GM18502 (cell line): Measurements from ENCODE around the gene CACNA1C.

Source experiments
- ATAC-seq: cut with Tn5 transposase; IDR thresholded peaks from one replicate; pipeline ENCODE4 v1.9.1; 2021; ENCODE audit warnings: mild to moderate bottlenecking; ENCODE audit not compliant: unreplicated experiment, poor library complexity

The CACNA1C gene

DNA sequence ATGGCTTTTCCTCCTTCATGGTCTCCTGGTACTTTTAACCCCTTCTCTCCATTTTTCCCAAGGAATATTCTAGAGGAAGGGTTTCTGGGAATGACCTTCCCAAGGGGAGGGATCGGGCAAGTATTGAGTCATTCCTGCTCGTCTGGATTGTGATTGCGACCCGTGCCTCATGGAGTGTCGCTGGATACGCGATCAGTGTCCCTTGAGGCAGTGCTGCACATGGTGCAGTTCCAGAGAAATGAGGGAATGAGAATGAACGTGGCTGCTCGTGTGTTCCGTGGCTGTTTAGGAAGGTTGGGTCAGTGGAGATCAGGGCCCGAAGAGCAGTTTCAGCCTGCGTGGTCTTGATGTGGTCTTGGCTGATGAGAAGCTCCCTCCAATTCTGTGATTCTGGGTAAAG lies 234.4 kb downstream of the CACNA1C start:
- no peak for ATAC-seq

DNA sequence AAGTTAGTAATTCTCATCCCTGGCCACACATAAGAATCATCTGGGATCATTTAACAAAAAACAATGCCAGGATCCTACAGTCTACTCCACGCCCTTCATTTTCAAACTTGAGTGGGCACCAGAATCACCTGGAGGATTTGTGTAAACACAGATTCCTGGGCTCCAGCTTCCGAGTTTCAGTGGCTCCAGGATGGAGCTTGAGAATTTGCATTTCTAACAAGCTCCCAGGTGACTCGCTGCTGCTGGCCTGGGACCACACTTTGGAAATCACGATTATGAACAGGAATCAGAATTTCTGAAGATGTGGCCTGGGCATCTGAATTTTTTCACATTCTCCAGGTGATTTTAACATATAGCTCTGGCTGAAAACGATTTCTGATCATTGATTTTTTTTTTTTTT lies 234.8 kb downstream of the CACNA1C start:
- ATAC-seq = no peak

- ATAC-seq = no peak
These were observed 235.2 kb downstream of the CACNA1C start for GRCh38 chr12:2288001-2288400.

DNA sequence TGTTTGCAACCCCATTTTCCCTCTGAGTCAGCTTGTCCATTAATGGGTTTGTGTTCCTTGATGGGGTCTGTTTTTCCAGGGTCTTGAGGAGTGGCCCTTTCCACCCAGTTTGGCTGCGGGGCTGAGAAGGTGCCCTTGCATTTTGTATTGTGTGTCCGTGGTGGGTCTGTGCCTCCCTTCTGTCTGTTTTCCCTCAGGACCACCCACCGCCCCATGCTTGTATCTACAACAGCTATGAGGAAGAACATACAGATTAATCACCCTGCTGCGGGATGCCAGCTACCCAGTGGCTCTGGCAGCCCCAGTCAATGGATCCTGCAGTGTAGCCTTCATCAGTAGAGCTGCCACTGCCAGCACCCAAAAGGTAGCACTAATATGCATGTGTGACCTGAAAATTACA lies 235.7 kb downstream of the CACNA1C start:
- ATAC-seq = no peak

DNA sequence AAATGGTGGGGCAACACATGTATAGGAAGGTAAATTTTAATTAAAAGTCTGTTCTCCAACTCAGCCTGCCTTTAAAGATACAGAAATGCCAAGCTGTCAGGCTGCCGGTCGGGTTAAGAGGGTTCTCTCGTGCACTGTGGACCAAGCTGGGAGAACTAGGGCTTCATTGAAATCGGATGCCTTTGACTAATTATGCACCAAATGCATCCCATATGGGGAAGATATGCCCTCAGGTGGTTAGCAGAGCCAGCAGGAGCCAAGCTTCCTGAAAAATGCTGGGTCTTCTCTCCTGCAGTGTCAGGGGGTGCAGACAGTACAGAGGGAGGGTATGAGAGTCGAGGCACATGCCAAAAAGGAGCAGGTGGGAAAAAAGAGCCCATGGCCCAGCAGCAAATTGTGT lies 236.1 kb downstream of the CACNA1C start:
- ATAC-seq = no peak

DNA sequence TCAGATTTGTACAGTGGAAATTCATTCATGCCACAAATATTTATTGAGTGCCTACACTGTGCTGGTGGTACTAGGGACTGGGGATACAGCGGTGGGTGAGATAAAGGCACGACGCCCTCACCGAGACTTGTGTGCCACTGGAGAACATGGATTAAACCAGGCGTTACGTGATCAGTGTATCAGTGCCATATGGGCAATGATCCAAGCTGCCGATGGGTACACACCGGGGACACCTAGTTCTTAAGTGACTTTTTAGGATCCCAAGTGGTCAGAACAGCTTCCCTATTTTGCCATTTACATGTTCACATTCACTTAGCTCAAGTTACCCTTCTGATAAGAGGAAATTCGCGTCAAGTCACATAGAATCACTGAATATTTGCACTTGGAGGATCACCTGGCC lies 236.7 kb downstream of the CACNA1C start:
- ATAC-seq = no peak

DNA sequence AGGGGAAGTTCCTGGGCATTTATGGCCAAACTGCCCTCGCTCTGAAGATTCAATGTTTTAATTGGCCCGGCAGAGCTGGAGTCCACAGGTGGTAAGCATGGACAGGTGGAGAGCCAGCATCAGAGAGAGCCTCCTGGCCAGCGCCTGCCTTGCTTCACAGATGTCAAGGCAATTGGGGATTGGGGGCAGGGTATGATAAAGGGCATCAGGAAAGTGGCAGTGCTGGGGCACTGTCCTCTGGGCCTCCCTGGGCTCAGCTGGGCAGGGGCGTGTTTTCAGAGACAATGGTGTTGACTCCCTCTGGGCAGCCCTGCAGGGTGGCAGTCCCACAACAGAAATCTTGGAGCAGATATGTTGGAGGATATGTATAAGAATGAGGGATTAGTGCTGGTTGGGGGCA lies 237.3 kb downstream of the CACNA1C start:
- ATAC-seq = no peak

- no peak for ATAC-seq
These were observed 237.8 kb downstream of the CACNA1C start for GRCh38 chr12:2290516-2291065.

GRCh38 chr12:2291182-2291832 lies 238.5 kb downstream of the CACNA1C start:
- ATAC-seq = no peak

DNA sequence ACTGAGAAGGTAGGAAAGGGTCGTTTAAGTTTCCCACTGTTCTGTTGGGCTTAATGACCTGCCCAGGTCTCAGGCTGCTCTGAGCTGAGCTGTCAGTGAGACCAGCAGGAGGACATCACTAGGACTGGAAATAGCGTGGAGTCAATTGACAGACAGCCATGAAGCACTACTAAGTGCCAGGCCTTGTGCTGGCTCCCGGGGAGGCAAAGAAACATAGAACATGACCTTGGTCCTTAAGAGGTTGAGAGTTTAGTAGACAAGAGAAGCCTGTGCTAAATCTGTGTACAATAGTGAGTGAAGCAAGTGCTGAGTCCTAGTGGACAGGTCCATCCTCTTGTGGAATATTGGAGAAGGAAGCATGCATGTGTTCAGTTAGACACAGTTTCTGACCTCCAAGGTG lies 239.2 kb downstream of the CACNA1C start:
- ATAC-seq = no peak

DNA sequence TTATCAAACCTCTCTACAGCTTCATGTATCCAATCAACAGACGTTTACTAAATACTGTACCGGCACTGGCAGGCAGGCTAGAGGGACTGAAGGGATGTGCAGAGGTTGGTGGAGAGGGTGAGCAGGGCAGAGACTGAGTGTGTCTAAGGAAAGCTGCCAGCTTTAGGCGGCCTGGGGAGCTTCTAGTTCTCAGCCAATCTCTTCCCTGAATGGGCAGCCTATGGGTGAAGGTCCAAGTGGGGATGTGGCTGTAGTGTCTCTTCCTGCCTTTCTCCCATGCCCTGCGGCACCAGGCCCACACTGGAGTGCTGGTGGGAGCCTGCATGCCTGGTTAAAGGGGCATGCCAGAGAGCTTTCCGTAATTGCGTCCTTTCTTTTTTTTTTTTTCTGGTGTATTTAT lies 239.8 kb downstream of the CACNA1C start:
- no peak for ATAC-seq

GRCh38 chr12:2294651-2295475 lies 242.1 kb downstream of the CACNA1C start:
- no peak for ATAC-seq

GRCh38 chr12:2295941-2296461 lies 243.2 kb downstream of the CACNA1C start:
- ATAC-seq = no peak

DNA sequence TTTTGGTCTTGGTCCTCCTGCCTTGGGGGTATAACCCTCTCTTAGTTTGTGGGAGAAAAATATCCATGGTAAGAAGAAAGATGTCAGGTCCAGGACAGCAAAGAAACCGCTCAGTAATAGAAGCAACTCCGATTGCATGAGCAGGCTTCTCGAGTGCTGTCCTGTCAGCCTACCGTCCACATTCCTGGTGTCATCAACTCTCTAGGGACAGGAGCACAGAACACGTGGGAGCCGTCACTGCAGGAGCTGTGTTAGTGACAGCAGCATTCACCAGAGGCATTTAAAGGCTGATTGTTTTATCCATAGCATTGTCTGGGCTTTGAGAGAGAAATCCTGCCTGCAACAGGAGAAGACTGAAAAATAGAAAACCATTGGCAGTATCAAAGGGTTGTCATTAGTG lies 244.2 kb downstream of the CACNA1C start:
- ATAC-seq = no peak

- peak; percentile 55 for ATAC-seq
These were observed 244.9 kb downstream of the CACNA1C start for GRCh38 chr12:2297658-2298057.

DNA sequence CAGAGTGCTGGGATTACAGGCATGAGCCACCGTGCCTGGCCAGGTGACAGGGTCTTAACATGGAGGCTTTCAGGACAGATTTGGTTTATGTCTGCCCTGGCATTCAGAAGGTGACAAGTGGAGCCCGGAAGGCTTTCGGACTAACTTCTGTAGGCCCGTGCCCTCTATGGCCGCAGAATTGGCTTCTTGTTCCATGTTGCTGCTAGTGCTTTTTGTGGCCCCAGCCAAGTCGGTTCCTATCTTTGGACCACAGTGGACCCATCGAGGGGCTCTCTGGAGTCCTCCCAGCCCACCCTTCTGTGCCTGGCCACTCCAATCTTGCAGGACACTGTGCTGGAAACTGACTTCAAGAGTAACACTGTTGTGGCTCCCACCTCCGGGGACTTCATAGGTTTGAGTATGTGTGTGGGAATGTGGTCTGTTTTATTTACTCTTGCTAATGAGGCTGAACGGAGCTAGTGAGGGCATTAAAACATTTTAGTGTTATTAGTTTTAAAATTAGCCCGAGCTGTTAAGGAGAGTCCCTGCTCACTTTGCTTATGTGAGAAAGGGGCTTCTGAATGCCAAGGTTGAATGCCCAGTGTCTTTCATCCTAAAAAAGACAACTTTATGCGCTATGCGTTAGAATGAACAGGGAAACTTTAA lies 245.9 kb downstream of the CACNA1C start:
- ATAC-seq = no peak

- ATAC-seq = no peak
These were observed 246.4 kb downstream of the CACNA1C start for GRCh38 chr12:2299206-2299605.

DNA sequence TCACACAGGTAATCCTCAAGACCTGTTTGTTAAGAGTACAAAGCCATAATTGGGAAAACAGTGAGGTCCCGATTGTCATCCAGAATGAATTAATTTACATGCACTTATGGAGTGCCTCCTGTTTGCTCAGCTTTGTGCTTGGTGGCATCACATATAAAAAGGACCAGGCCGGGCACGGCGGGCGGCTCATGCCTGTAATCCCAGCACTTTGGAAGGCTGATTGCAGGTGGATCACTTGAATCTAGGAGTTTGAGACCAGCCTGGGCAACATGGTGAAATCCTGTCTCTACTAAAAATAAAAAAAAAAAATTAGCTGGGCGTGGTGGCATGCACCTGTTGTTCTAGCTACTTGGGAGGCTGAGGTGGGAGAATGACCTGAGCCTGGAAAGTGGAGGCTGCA lies 247.4 kb downstream of the CACNA1C start:
- ATAC-seq = no peak

DNA sequence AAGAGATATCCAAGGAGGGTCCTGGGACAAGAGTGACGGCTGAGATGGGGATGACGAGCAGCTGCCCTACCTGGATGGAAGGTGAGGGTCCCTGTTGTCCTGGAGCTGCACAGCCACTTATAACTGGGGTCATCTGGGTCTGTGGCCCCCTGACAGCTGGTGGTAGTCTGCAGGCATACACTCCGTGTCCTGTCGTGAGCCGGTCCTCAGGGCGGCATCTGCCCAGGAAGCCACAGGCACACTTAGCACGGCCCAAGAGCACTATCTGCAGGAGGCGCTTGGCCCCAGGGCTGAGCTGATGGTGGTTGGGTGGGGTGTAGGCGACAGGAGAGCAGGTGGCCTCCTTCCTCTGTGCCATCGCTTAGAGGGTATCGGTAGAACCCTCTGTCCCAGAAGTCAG lies 248.1 kb downstream of the CACNA1C start:
- no peak for ATAC-seq

GRCh38 chr12:2301531-2302461 lies 249.0 kb downstream of the CACNA1C start:
- no peak for ATAC-seq
